Neutrophil (primary cell): ENCODE results near the gene CUL2.

ENCODE experiments used
- H3K27ac ChIP-seq: fragments of 200-600 bp; sonication (generic); 2 replicates; pipeline ENCODE4 v1.5.1; 2016; ENCODE audit warnings: mild to moderate bottlenecking, moderate library complexity
- H3K27me3 ChIP-seq: fragments of 200-600 bp; sonication (generic); 2 replicates; pipeline ENCODE4 v1.6.0; 2016; ENCODE audit warnings: mild to moderate bottlenecking
- H3K36me3 ChIP-seq: fragments of 200-600 bp; sonication (generic); 2 replicates; pipeline ENCODE4 v1.5.1; 2017
- H3K4me1 ChIP-seq, 2 experiments: fragments of 200-600 bp in 1 of 2; sonication (generic) in 1 of 2; 1 replicate in 1 of 2; 2 replicates in 1 of 2; pipeline versions ENCODE4 v1.5.1 to v1.6.1; 2013 to 2016; ENCODE audit warnings: low read depth in 1 of 2, low read length in 1 of 2, mild to moderate bottlenecking in 1 of 2, moderate library complexity in 1 of 2; ENCODE audit not compliant: control insufficient read depth in 1 of 2, insufficient read depth in 1 of 2
- H3K4me3 ChIP-seq, 2 experiments: fragments of 200-600 bp in 1 of 2; sonication (generic) in 1 of 2; 1 replicate in 1 of 2; 2 replicates in 1 of 2; pipeline ENCODE4 v1.5.1; 2013 to 2016; ENCODE audit warnings: low read depth in 1 of 2, low read length in 1 of 2, mild to moderate bottlenecking in 1 of 2, moderate library complexity in 1 of 2
- H3K9me3 ChIP-seq: fragments of 200-600 bp; sonication (generic); 2 replicates; pipeline ENCODE4 v1.5.1; 2016
- CTCF ChIP-seq: fragments of 200-600 bp; sonication (generic); IDR thresholded peaks from 2 replicates; pipeline ENCODE4 v1.5.1; 2016; ENCODE audit warnings: antibody characterized with exemption

The CUL2 gene

GRCh38 chr10:34962866-34963265 lies 127.3 kb downstream of the CUL2 start:
- Histone ChIP-seq H3K27ac (no peak overlapping the region), H3K4me1 (no peaks in the 10 kb centered on the region), H3K36me3 (no peaks in the 10 kb centered on the region), H3K9me3 (no peaks in the 10 kb centered on the region), H3K27me3 (no peaks in the 10 kb centered on the region), H3K4me3 (no peak overlapping the region)
- TF ChIP-seq CTCF = no peak

GRCh38 chr10:34960983-34961382 lies 129.2 kb downstream of the CUL2 start:
- Histone ChIP-seq H3K36me3 (no peaks in the 10 kb centered on the region), H3K4me1 (no peaks in the 10 kb centered on the region), H3K27me3 (no peaks in the 10 kb centered on the region), H3K9me3 (no peaks in the 10 kb centered on the region), H3K27ac (no peak overlapping the region), H3K4me3 (no peak overlapping the region)
- no peak for TF ChIP-seq CTCF

DNA sequence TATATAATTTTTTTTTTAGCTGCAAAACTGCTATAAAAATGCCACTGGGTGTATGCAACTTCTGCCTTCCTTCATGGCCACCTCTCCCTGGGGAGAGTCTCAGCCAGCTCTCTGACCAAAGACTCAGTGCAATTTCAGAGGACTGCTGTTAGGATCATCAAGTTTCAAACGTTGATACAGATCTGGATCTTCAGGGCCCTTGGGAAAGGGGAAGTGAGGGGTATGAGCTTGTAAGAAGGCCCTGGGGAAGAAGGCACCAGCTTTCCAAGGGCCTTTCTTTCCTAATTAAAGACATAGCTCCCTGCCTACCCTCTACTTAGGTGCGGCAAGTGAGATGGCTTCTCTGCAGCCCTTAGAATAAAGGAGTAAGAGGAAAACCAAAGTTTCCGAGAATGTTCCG lies 130.4 kb downstream of the CUL2 start:
- Histone ChIP-seq H3K4me3 (no peak overlapping the region), H3K9me3 (no peaks in the 10 kb centered on the region), H3K36me3 (no peaks in the 10 kb centered on the region), H3K27ac (no peak overlapping the region), H3K4me1 (no peaks in the 10 kb centered on the region), H3K27me3 (no peaks in the 10 kb centered on the region)
- TF ChIP-seq CTCF = no peak

GRCh38 chr10:34959321-34959720 lies 130.8 kb downstream of the CUL2 start:
- H3K4me1 ChIP-seq = no peaks in the 10 kb centered on the region
- no peaks in the 10 kb centered on the region for H3K27me3 ChIP-seq
- H3K36me3 ChIP-seq = no peaks in the 10 kb centered on the region
- no peak for TF ChIP-seq CTCF
- no peak overlapping the region for H3K27ac ChIP-seq
- no peak overlapping the region for H3K4me3 ChIP-seq
- no peaks in the 10 kb centered on the region for H3K9me3 ChIP-seq
